GM21529 (cell line): ENCODE data around the gene TNNT2.
A peak's percentile ranks its signal among the peaks of the same experiment; 100 is the strongest.

Source experiments
- ATAC-seq: cut with Tn5 transposase; IDR thresholded peaks from one replicate; pipeline ENCODE4 v1.9.1; 2021; ENCODE audit not compliant: unreplicated experiment

TNNT2 gene

GRCh38 chr1:201404055-201404454, 26.6 kb upstream of the TNNT2 start:
- no peak for ATAC-seq

GRCh38 chr1:201403359-201403758, 25.9 kb upstream of the TNNT2 start:
- no peak for ATAC-seq

GRCh38 chr1:201401700-201402099, 24.2 kb upstream of the TNNT2 start:
- ATAC-seq: no peak

DNA sequence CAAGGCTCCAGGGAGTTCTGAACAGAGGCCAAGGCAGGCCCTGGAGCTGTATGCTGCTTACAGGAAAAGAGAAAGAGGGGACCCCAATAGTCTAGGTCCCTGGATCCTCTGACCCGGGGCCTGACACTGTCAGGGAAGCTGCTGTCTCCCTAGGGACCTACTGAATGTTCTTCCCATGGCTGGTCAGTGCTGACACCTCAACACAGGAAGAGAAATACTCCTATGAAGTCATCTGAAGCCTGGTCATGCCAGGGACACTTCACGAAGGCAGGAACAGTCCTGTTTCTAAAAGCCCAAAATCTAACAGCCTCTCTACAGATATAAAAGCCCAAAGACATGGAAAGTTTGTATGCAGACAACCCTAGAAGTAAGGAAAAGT, 23.4 kb upstream of the TNNT2 start:
- no peak for ATAC-seq

DNA sequence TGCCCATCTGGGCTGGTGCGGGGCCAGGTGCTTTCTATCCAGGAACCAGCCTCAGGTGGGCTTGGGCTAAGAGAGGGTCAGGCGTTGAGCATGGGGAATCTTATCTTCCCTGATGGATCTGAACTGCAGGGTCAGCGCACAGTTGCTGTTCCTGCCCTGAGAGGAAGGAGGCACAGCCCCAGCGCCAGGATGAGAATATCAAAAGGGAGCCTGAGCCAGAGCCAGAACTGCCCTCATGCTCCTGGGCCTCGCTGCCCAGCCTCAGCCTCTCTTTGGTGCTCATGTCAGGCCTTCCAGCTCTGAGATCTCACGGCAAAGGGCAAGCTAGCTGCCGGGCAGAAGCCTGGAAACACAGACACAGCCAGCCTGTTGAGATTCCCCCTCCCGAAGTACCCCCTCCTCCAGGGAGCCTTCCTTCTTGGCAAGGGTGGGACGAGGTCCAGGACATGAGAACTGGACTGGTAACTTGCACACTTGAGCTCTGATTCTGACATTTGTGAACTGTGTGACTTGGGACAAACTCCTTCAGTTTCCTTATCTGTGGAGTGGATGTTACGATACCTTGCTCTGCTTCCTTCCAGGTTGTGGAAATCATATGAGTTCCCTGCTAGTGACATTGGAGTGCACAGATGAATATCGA, 22.9 kb upstream of the TNNT2 start:
- ATAC-seq: no peak

GRCh38 chr1:201399352-201400126, 22.1 kb upstream of the TNNT2 start:
- ATAC-seq: no peak

DNA sequence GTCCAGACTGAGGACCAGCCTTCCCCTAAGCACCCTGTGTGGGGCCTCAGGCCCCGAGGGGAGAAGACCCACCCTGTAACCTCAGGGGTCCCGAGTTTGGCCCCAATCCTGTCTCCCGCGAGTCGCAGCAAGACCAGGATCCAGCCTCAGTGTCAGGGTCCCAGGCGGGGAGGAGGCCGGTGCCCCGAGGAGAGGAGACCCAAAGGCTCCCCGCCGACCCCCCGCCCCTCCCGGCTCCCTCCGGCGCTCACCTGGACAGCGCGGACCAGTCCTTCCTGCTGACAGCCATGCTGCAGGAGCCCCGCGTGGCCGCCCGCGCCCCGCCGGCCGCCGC, 21.5 kb upstream of the TNNT2 start, which contains the start of gene LAD1:
Gene LAD1, minus strand, starts transcription at position 307 of the 334 bp plus-strand sequence. Its CDS starts 18 bp downstream, at position 289.
- no peak for ATAC-seq

- ATAC-seq: no peak
Observed at GRCh38 chr1:201397675-201398074, 20.2 kb upstream of the TNNT2 start.

- no peak for ATAC-seq
Observed at GRCh38 chr1:201396861-201397464, 19.5 kb upstream of the TNNT2 start.

GRCh38 chr1:201395936-201396335, 18.5 kb upstream of the TNNT2 start:
- no peak for ATAC-seq

DNA sequence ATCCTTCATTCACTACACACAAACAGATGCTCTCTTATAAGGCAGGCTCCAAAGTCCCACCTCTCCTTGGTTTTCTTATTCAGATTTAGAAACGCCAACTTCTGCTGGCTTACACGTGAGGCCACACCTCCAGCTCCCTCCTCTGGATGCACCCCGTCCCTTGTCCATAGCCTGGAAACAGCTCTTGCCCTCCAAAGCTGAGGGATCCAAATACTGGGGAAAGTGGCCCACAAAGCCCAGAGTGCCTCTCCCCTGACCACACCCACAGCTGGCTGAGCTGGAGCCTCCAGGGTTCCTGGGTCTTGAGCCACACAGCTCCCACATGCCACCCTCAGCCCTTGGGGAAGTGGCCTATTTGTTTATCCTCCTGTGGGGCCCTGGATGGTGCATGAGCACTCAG, 17.1 kb upstream of the TNNT2 start:
- ATAC-seq: no peak

DNA sequence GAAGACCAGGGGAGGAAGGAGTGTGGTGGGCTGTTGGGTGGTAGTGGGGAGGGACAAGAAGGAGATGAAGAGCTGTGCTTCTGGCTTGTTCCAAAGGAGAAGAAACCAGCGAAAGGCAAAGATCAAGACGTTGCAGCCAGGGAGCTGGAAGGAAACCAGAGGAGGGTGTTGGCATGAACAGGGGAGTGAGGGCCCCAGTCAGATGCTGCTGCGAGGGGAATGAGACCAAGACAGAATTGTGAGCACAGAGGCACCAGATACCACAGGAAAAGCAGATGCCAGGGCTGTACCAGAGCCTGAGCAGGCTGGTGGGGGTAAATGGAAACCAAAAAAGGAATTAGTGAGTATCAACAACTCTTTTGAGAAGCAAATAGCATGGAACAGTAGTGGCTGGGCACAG, 15.6 kb upstream of the TNNT2 start:
- no peak for ATAC-seq

DNA sequence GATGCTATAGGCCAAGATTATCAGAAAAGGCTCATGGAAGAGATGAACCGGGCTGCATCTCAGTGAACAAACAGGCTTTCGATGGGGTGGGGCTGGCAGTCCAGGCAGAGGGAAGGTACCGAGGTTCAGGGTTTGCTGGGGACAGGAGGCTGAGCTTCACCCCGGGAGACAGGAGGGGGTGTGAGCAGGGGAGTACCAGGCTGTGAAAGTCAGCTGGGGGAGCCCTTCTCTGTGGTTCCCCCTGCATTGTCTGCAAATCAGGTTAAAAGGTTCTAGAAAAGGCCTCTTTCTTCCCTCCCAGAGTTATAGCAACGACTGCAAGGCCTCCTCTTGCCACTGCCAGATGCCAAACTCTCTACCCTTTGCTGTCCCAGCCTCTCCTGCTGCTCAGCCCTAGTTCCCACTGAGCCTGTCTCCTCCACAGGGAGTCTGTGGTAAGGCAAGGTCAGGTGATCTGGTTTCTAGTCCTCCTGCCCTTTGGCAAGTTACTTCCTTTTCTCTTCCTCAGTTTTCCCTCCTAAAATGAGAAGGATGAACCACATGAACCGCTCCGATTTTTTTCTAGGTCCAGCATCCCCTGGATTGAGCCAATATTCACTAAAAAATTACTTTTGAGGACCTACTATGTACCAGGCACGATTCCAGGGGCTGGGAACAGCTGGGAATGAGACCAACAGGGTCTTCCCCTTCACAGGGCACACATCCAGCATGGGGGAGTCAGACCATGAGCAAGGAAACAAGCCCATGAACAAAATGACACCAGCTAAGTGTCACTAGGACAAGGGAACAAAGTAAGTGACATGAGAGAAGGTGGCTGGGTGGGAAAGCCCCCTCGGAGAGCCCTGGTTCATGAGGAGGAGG, 14.4 kb upstream of the TNNT2 start:
- ATAC-seq: peak; percentile 42

DNA sequence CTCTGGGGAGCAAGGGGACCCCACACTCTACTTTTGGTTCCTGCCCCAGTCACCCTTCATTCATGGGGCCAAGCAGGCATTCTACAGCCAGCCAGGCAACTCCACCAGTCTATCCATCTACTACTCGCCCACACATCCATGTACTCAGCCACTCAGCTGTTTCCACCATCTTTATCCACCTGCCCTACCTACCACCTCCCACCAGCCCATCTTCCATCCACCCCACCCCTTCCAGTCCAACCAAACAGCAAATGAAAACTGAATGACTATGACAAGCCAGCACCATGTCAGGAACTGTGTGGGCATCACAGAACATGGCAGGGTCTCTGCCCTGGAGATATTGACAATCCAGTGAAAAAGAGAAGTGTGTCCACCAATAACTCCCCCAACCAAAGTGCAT, 13.7 kb upstream of the TNNT2 start:
- no peak for ATAC-seq

GRCh38 chr1:201389051-201389450, 11.6 kb upstream of the TNNT2 start:
- ATAC-seq: no peak

DNA sequence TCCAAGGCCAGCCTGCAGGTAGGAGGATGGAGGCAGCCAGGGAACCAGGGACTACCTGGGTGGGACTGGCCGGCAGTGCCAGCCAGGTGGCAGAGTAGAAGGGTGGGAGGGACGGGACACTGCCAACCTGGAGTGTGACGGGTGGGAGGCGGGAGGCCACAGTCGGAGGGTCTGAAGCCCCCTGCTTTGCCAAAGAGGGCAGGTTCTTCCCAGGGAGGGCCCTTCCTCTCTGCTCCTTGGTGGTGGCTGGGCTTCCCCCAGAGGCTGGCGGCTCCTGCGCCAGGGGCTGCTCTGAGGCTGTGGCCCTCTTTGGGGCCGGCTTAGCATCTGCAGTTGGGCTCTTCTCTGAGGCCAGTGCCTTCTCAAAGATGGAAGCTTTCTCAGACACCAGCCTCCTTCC, 8.7 kb upstream of the TNNT2 start:
- no peak for ATAC-seq

- ATAC-seq: no peak
Observed at GRCh38 chr1:201385299-201385891, 7.9 kb upstream of the TNNT2 start.

DNA sequence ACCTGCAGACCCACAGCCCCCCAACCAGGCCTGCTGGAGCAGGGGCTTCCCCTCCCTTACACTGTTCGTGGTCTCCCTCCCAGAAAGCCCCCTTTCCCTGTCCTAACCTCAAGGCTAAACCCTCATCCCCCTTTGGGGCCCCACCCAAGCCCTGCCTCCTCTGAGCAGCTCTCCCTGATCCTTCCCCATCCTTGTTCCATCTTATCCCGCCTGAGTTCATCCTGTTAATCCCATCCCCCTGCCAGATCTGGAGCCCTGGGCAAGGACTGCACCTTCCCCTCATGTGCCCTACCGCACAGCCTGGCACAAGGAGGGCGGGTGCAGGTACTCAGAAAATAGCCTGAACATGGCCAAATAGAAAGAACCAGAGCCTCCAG, 6.9 kb upstream of the TNNT2 start:
- ATAC-seq: no peak

GRCh38 chr1:201383647-201384405, 6.3 kb upstream of the TNNT2 start:
- ATAC-seq: no peak

GRCh38 chr1:201381130-201381529, 3.6 kb upstream of the TNNT2 start:
- no peak for ATAC-seq
